Uterus (tissue), 4 donors: Measurements from ENCODE around the gene CD300A. TPM values are rescaled to one million over a fixed set of nuclear protein-coding genes. Genes with fewer than 3 reads are reported as not detected.

Experiments
- DNase-seq, 2 donors: peaks; one replicate each; pipeline ENCODE4 v3.0.0-alpha.2; 2019 to 2020
- H3K27ac ChIP-seq, 2 donors: fragments of 200-600 bp; sonication (generic); 1 replicate in 1 of 2; 2 replicates in 1 of 2; pipeline ENCODE4 v1.5.1; 2016 to 2018
- H3K27me3 ChIP-seq, 2 donors: fragments of 200-600 bp; sonication (generic); one replicate each; pipeline ENCODE4 v1.5.1; 2018 to 2019; ENCODE audit warnings: control low read depth in 1 of 2
- H3K36me3 ChIP-seq, 2 donors: fragments of 200-600 bp; sonication (generic); one replicate each; pipeline ENCODE4 v1.5.1; 2019; ENCODE audit warnings: control low read depth in 1 of 2
- H3K4me1 ChIP-seq, 2 donors: fragments of 200-600 bp; sonication (generic); one replicate each; pipeline ENCODE4 v1.5.1; 2018 to 2019; ENCODE audit warnings: control low read depth in 1 of 2
- H3K4me3 ChIP-seq, 2 donors: fragments of 200-600 bp; sonication (generic); 1 replicate in 1 of 2; 2 replicates in 1 of 2; pipeline ENCODE4 v1.5.1; 2018 to 2019; ENCODE audit warnings: mild to moderate bottlenecking in 1 of 2
- H3K9me3 ChIP-seq, 2 donors: fragments of 200-600 bp; sonication (generic); one replicate each; pipeline ENCODE4 v1.5.1; 2019; ENCODE audit warnings: control low read depth in 1 of 2
- CTCF ChIP-seq, 4 experiments: fragments of 200-600 bp in 2 of 4; fragments of 450-650 bp in 2 of 4; sonication (generic) in 2 of 4; IDR thresholded peaks; one replicate each; pipeline ENCODE4 v1.5.1; 2016 to 2019; ENCODE audit warnings: antibody characterized with exemption in 4 of 4, mild to moderate bottlenecking in 2 of 4, moderate library complexity in 1 of 4
- POLR2A ChIP-seq, 2 donors: fragments of 450-650 bp; IDR thresholded peaks; one replicate each; pipeline ENCODE4 v1.6.1; 2016; ENCODE audit warnings: antibody characterized with exemption in 2 of 2, mild to moderate bottlenecking in 1 of 2, moderate library complexity in 1 of 2
- intact Hi-C: fragments of 100-400 bp; cut with DNase I; formaldehyde crosslinking; loops from one replicate; pipeline ENCODE4 v1.15.1; 2023; ENCODE audit warnings: low total_unique reads
- total RNA-seq, 4 donors: library from RNA; depleted of rRNA in 3 of 4; stranded (reverse); fragments of >200 nt in 3 of 4; gene quantifications; one replicate each; pipeline versions ENCODE4 v1.1.0 to v1.2.4, GENCODE V29; 2014 to 2023
- donor health status: DM: yes; HTN: yes; CAD: no.

Gene CD300A
- total RNA-seq, 4 donors from 2014 or later = 3.2 to 10.9 (median 4.0) TPM; not detected in 1

DNA sequence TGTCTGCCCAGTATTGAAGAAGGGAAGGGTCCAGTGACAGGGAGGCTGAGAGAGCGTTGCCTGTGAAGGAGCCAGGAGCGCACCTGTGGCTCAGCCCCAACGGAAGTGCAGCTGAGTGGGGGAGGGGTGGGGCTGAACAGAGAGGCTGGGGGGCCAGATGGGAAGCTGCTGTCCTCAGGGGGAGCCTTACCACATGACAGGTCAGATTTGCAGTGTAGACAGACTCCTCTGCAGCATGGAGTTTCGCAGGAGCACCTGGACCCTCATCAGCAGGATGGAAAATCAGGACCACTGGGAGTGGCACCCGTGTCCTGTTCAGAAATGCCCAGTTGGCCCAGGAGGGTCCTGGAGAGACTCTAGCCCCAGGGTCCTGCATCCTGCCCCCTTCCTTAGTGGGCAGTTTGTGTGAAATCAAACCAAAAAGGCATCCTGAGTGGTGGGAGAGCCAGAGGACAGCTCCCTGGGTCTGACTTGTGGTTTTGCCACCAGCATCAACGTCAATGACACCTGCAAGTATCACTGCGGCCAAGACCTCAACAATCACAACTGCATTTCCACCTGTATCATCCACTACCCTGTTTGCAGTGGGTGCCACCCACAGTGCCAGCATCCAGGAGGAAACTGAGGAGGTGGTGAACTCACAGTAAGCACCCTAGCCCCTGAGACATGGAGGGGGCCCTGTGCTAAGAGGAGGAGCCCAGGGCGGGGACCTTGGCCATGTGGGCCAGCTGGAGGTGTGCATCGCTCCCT lies 7.8 kb downstream of the CD300A start:
- no peak overlapping the region for H3K4me3 ChIP-seq
- H3K27ac ChIP-seq = no peak overlapping the region
- no peaks in the 10 kb centered on the region for H3K27me3 ChIP-seq
- H3K36me3 ChIP-seq = no peaks in the 10 kb centered on the region
- TF ChIP-seq CTCF (IDR thresholded peaks at IDR 0.05) (no peak), POLR2A (IDR thresholded peaks at IDR 0.05) (no peak)
- intact Hi-C loops = no loop called here
- DNase-seq = no peak
- no peaks in the 10 kb centered on the region for H3K4me1 ChIP-seq
- no peaks in the 10 kb centered on the region for H3K9me3 ChIP-seq

GRCh38 chr17:74475189-74475588 lies 8.8 kb downstream of the CD300A start:
- intact Hi-C loops = no loop called here
- no peaks in the 10 kb centered on the region for H3K4me1 ChIP-seq
- no peaks in the 10 kb centered on the region for H3K9me3 ChIP-seq

DNA sequence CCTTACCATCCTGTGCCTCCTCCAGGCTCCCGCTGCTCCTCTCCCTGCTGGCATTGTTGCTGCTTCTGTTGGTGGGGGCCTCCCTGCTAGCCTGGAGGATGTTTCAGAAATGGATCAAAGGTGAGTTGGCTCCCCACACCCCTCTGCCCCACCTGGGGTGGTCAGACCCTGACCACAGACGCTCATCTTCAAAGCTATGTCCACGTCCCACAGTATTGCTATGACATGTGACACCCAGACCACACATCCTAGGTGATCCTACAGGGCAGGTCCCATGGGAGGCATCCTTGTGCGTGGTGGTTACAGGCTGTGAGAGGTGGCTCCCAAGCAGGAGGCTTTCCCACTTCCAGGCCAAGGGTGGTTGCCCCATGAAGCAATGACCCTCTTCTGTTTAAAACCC lies 11.0 kb downstream of the CD300A start:
- no peak for DNase-seq
- H3K9me3 ChIP-seq = no peaks in the 10 kb centered on the region
- H3K4me3 ChIP-seq = no peak overlapping the region
- H3K36me3 ChIP-seq = no peaks in the 10 kb centered on the region
- no peaks in the 10 kb centered on the region for H3K27me3 ChIP-seq
- no peaks in the 10 kb centered on the region for H3K4me1 ChIP-seq
- intact Hi-C loops = no loop called here
- TF ChIP-seq CTCF (IDR thresholded peaks at IDR 0.05) (no peak), POLR2A (IDR thresholded peaks at IDR 0.05) (no peak)
- no peak overlapping the region for H3K27ac ChIP-seq

More at GRCh38 chr17:74475189-74475588, 8.8 kb downstream of the CD300A start:
- Histone ChIP-seq H3K36me3 (no peaks in the 10 kb centered on the region), H3K4me3 (no peak overlapping the region), H3K27ac (no peak overlapping the region), H3K27me3 (no peaks in the 10 kb centered on the region)
- DNase-seq = no peak
- no peak for TF ChIP-seq POLR2A (IDR thresholded peaks at IDR 0.05)
- no peak for TF ChIP-seq CTCF (IDR thresholded peaks at IDR 0.05)

- H3K27ac ChIP-seq = no peak overlapping the region
- H3K27me3 ChIP-seq = no peaks in the 10 kb centered on the region
- H3K9me3 ChIP-seq = no peaks in the 10 kb centered on the region
- DNase-seq = no peak
- no peak for TF ChIP-seq POLR2A (IDR thresholded peaks at IDR 0.05)
- no peak for TF ChIP-seq CTCF (IDR thresholded peaks at IDR 0.05)
- no peak overlapping the region for H3K4me3 ChIP-seq
- H3K4me1 ChIP-seq = no peaks in the 10 kb centered on the region
- no peaks in the 10 kb centered on the region for H3K36me3 ChIP-seq
- intact Hi-C loops = no loop called here
Observed at GRCh38 chr17:74478420-74479100, 12.1 kb downstream of the CD300A start.

DNA sequence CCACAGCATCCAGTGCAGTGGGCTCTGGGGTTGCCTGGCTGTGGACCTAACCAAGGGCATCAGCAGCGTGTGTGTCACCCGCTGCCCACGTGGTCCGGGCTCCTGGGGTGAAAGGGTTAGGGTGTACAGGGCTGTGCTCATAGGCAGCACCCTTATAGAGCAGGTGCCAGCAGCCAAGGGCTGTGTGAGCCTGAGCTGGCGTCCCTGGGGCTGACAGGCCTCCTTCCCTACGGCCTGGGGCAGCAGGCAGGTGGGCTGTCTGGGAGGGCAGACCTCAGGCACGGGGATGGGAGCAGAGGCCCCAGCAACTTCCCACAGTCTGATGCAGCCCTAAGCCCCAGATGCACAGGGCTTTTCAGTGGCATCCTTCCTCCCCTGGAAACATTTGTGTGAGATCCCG lies 13.9 kb downstream of the CD300A start:
- no peaks in the 10 kb centered on the region for H3K36me3 ChIP-seq
- no peak overlapping the region for H3K27ac ChIP-seq

More for the DNA sequence above, 13.9 kb downstream of the CD300A start:
- DNase-seq = no peak
- no peaks in the 10 kb centered on the region for H3K4me1 ChIP-seq
- H3K9me3 ChIP-seq = no peaks in the 10 kb centered on the region
- intact Hi-C loops = no loop called here
- no peaks in the 10 kb centered on the region for H3K27me3 ChIP-seq
- H3K4me3 ChIP-seq = no peak overlapping the region
- TF ChIP-seq POLR2A (IDR thresholded peaks at IDR 0.05) (no peak), CTCF (IDR thresholded peaks at IDR 0.05) (no peak)
